Measurements from ENCODE around the gene ADAM33.

ADAM33 gene

GRCh38 chr20:3706774-3707507 is 25.1 kb upstream of the ADAM33 start:
- no peak for DNase-seq

GRCh38 chr20:3705970-3706739 is 24.3 kb upstream of the ADAM33 start:
- no peak for DNase-seq

GRCh38 chr20:3705491-3705969 is 23.7 kb upstream of the ADAM33 start:
- no peak for DNase-seq

- DNase-seq: no peak
These were observed 22.3 kb upstream of the ADAM33 start for GRCh38 chr20:3704087-3704486.

GRCh38 chr20:3702611-3703391 is 21.0 kb upstream of the ADAM33 start:
- no peak for DNase-seq

GRCh38 chr20:3701061-3701998 is 19.5 kb upstream of the ADAM33 start:
- no peak for DNase-seq

- no peak for DNase-seq
These were observed 17.2 kb upstream of the ADAM33 start for GRCh38 chr20:3699037-3699436.

- DNase-seq: no peak
These were observed 16.8 kb upstream of the ADAM33 start for GRCh38 chr20:3698591-3699001.

- no peak for DNase-seq
These were observed 15.9 kb upstream of the ADAM33 start for GRCh38 chr20:3697588-3698305.

- no peak for DNase-seq
These were observed 15.2 kb upstream of the ADAM33 start for GRCh38 chr20:3696745-3697587.

GRCh38 chr20:3696200-3696599 is 14.4 kb upstream of the ADAM33 start:
- no peak for DNase-seq

- DNase-seq: no peak
These were observed 13.1 kb upstream of the ADAM33 start for GRCh38 chr20:3694864-3695263.

- no peak for DNase-seq
These were observed 11.6 kb upstream of the ADAM33 start for GRCh38 chr20:3693376-3693775.

- DNase-seq: no peak
These were observed 11.0 kb upstream of the ADAM33 start for GRCh38 chr20:3692706-3693294.

- no peak for DNase-seq
These were observed 10.1 kb upstream of the ADAM33 start for GRCh38 chr20:3691897-3692296.

- DNase-seq: no peak
These were observed 9.5 kb upstream of the ADAM33 start for GRCh38 chr20:3691306-3691705.

- no peak for DNase-seq
These were observed 8.6 kb upstream of the ADAM33 start for GRCh38 chr20:3690413-3690812.

GRCh38 chr20:3689978-3690377 is 8.2 kb upstream of the ADAM33 start:
- no peak for DNase-seq

GRCh38 chr20:3687655-3688054 is 5.8 kb upstream of the ADAM33 start:
- DNase-seq: no peak

- no peak for DNase-seq
These were observed 5.1 kb upstream of the ADAM33 start for GRCh38 chr20:3686867-3687321.
